Neural cell (in vitro differentiated cells): Measurements from ENCODE around the gene SEC24C. TPM values are rescaled to one million over a fixed set of nuclear protein-coding genes. Genes with fewer than 3 reads are reported as not detected.

Experiments
- H2AFZ ChIP-seq: fragments of 200-600, 300-800 bp; sonication (generic), shearing (Covaris generic); 2 replicates; pipeline ENCODE4 v1.6.0; 2014; ENCODE audit warnings: low read depth, mild to moderate bottlenecking, antibody characterized with exemption, low read length, moderate library complexity
- H3F3A ChIP-seq: fragments of 200-600 bp; shearing (Covaris generic); 2 replicates; pipeline ENCODE4 v1.6.1; 2016; ENCODE audit warnings: mild to moderate bottlenecking, moderate library complexity, mixed read lengths, antibody characterized with exemption, low read length; ENCODE audit not compliant: insufficient read depth, poor library complexity, severe bottlenecking
- H3K27ac ChIP-seq: fragments of 200-600, 300-800 bp; sonication (generic), shearing (Covaris generic); 2 replicates; pipeline ENCODE4 v1.5.1; 2014; ENCODE audit warnings: mild to moderate bottlenecking, low read length, moderate library complexity
- H3K27me3 ChIP-seq: fragments of 300-800, 200-600 bp; sonication (generic), shearing (Covaris generic); 2 replicates; pipeline ENCODE4 v1.6.0; 2014; ENCODE audit warnings: mild to moderate bottlenecking, low read depth, low read length, moderate library complexity; ENCODE audit not compliant: insufficient read depth
- H3K36me3 ChIP-seq: fragments of 300-800, 200-600 bp; sonication (generic), shearing (Covaris generic); 2 replicates; pipeline ENCODE4 v1.5.1; 2014; ENCODE audit warnings: mild to moderate bottlenecking, antibody characterized with exemption, low read length, moderate library complexity; ENCODE audit not compliant: insufficient read depth
- H3K4me2 ChIP-seq: fragments of 300-800, 200-600 bp; sonication (generic), shearing (Covaris generic); 2 replicates; pipeline ENCODE4 v1.6.0; 2014; ENCODE audit warnings: mild to moderate bottlenecking, low read length
- H3K4me3 ChIP-seq: fragments of 300-800, 200-600 bp; sonication (generic), shearing (Covaris generic); 2 replicates; pipeline ENCODE4 v1.5.1; 2014; ENCODE audit warnings: mild to moderate bottlenecking, low read length, moderate library complexity
- H3K79me2 ChIP-seq: fragments of 200-600 bp; shearing (Covaris generic); replicated peaks from 2 replicates; pipeline ENCODE4 v1.6.0; 2014; ENCODE audit warnings: mild to moderate bottlenecking, low read length, moderate library complexity; ENCODE audit not compliant: insufficient read depth
- H3K9ac ChIP-seq: fragments of 300-800, 200-600 bp; sonication (generic), shearing (Covaris generic); 2 replicates; pipeline ENCODE4 v1.6.1; 2016; ENCODE audit warnings: mild to moderate bottlenecking, low read length, mixed read lengths
- H3K9me2 ChIP-seq: fragments of 200-600 bp; shearing (Covaris generic); 2 replicates; pipeline ENCODE4 v1.6.1; 2016; ENCODE audit warnings: mild to moderate bottlenecking, low read length, mixed read lengths; ENCODE audit not compliant: insufficient read depth
- H3K9me3 ChIP-seq: fragments of 200-600, 300-800 bp; sonication (generic), shearing (Covaris generic); 2 replicates; pipeline ENCODE4 v1.6.1; 2016; ENCODE audit warnings: mild to moderate bottlenecking, mixed run types, low read length, moderate library complexity, mixed read lengths
- H4K20me1 ChIP-seq: fragments of 200-600 bp; shearing (Covaris generic); 2 replicates; pipeline ENCODE4 v1.6.1; 2016; ENCODE audit warnings: mild to moderate bottlenecking, mixed run types; ENCODE audit not compliant: insufficient read depth
- EP300 ChIP-seq: fragments of 450-650 bp; conservative IDR thresholded peaks from 2 replicates; pipeline ENCODE4 v1.6.1; 2014; ENCODE audit warnings: antibody characterized with exemption, mild to moderate bottlenecking, moderate library complexity; ENCODE audit not compliant: poor library complexity, severe bottlenecking
- EZH2 ChIP-seq: fragments of 200-600, 300-800 bp; shearing (Covaris generic), sonication (generic); IDR thresholded peaks from 2 replicates; pipeline ENCODE4 v1.6.1; 2014; ENCODE audit warnings: antibody characterized with exemption, low read length, borderline replicate concordance, mild to moderate bottlenecking; ENCODE audit not compliant: insufficient read depth, poor library complexity, severe bottlenecking
- MXI1 ChIP-seq: fragments of 450-650 bp; conservative IDR thresholded peaks from 2 replicates; pipeline ENCODE4 v1.6.1; 2014; ENCODE audit warnings: antibody characterized with exemption, mild to moderate bottlenecking; ENCODE audit not compliant: poor library complexity, severe bottlenecking
- POLR2AphosphoS5 ChIP-seq: IDR thresholded peaks from 2 replicates; pipeline ENCODE4 v1.6.1; 2012
- RAD21 ChIP-seq: fragments of 450-650 bp; conservative IDR thresholded peaks from 2 replicates; pipeline ENCODE4 v1.6.1; 2014; ENCODE audit warnings: antibody characterized with exemption, mild to moderate bottlenecking, moderate library complexity
- REST ChIP-seq: IDR thresholded peaks from 2 replicates; pipeline ENCODE4 v1.6.1; 2012; ENCODE audit warnings: borderline replicate concordance
- SMC3 ChIP-seq: fragments of 450-650 bp; conservative IDR thresholded peaks from 2 replicates; pipeline ENCODE4 v1.6.1; 2014; ENCODE audit warnings: antibody characterized with exemption, mild to moderate bottlenecking, moderate library complexity; ENCODE audit not compliant: poor library complexity
- TAF1 ChIP-seq: IDR thresholded peaks from 2 replicates; pipeline ENCODE4 v1.6.1; 2012; ENCODE audit warnings: low read depth
- polyA plus RNA-seq: library from polyadenylated mRNA; depleted of rRNA; stranded (reverse); fragments of >200 nt; gene quantifications from 2 replicates; pipeline ENCODE4 v1.2.3, GENCODE V29; 2014
- TF ChIP-seq, protein P1 (sequence below): fragments of 450-650 bp; IDR thresholded peaks from 2 replicates; pipeline ENCODE4 v1.5.1; 2014; ENCODE audit warnings: antibody characterized with exemption, mild to moderate bottlenecking, moderate library complexity; ENCODE audit not compliant: poor library complexity, severe bottlenecking

Gene SEC24C
- polyA plus RNA-seq, 1 donor from 2014 or later, result 43.0 TPM

DNA sequence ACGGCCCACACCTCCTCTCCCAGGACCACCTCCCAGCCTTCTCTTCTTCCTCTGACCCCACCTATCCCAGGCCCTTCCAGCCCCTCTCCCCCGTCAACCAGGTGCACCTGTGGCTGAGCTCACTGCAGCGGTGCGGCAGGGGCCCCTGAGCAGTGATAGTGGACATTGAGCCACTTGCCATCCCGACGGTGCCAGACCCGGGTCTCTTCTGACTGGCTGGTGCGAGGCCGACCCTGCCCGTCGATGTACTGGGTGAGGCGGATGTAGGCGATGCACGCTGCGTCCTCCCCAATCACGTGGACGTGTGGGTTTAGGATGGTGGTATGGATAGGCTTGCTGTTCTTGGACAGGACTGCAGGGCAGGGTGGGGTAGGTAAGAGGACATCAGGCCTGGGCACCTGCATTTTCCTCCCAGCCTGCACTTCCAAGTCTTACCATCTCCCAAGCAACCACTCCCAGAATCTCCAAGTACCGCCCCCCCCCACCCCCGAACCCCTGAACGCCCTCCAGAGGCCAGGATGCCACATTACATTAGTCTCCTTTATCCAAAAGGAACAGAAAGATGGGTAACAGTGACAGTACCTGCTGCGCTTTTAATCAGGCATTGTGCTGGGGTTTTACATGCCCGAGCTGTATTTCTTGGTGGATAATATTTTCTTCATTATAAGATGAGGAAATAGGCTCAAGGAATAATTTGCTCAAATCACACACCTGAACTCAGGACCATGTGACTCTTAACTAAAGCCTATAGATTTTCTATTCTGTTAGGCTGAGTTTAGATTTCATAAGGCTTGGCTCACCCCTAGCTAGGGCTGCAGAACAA is 70.9 kb downstream of the SEC24C start:
- Histone ChIP-seq H3K9ac (no peak overlapping the region), H4K20me1 (no peaks in the 10 kb centered on the region), H3K4me2 (no peak overlapping the region)

DNA sequence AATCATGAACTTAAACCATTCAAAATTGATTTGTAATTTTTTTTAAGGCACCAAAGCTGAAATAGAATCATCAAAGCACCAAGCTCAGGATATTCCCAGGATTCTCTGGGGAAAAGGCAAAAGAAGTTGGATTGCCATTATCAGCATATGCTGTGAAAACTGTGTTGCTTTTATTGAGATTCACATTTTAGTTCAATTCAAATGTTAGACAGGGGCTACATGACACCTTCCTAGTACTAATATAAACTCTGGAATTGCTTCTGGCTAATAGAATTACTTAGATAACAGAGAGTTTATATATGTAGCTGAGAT is 71.5 kb downstream of the SEC24C start:
- Histone ChIP-seq H3F3A (no peaks in the 10 kb centered on the region), H3K4me2 (no peak overlapping the region), H3K9me3 (no peaks in the 10 kb centered on the region), H3K79me2 (peaks cover 2% of the 10 kb centered on the region), H3K9ac (no peak overlapping the region), H3K36me3 (no peaks in the 10 kb centered on the region), H4K20me1 (no peaks in the 10 kb centered on the region), H2AFZ (no peak overlapping the region), H3K4me3 (no peak overlapping the region), H3K9me2 (no peaks in the 10 kb centered on the region), H3K27me3 (no peaks in the 10 kb centered on the region), H3K27ac (no peak overlapping the region)
- TF ChIP-seq EP300, result no peak
- no peak for TF ChIP-seq SMC3
- no peak for TF ChIP-seq POLR2AphosphoS5
- no peak for TF ChIP-seq RAD21
- no peak for TF ChIP-seq TAF1
- TF ChIP-seq, protein P1, sequence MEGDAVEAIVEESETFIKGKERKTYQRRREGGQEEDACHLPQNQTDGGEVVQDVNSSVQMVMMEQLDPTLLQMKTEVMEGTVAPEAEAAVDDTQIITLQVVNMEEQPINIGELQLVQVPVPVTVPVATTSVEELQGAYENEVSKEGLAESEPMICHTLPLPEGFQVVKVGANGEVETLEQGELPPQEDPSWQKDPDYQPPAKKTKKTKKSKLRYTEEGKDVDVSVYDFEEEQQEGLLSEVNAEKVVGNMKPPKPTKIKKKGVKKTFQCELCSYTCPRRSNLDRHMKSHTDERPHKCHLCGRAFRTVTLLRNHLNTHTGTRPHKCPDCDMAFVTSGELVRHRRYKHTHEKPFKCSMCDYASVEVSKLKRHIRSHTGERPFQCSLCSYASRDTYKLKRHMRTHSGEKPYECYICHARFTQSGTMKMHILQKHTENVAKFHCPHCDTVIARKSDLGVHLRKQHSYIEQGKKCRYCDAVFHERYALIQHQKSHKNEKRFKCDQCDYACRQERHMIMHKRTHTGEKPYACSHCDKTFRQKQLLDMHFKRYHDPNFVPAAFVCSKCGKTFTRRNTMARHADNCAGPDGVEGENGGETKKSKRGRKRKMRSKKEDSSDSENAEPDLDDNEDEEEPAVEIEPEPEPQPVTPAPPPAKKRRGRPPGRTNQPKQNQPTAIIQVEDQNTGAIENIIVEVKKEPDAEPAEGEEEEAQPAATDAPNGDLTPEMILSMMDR, result no peak
- TF ChIP-seq REST, result no peak

More for the DNA sequence above, 70.9 kb downstream of the SEC24C start:
- H3K9me3 ChIP-seq, result no peaks in the 10 kb centered on the region
- H3K9me2 ChIP-seq, result no peaks in the 10 kb centered on the region
- no peaks in the 10 kb centered on the region for H3K27me3 ChIP-seq
- no peak overlapping the region for H3K27ac ChIP-seq
- H3K79me2 ChIP-seq, result peaks cover 7% of the 10 kb centered on the region
- H3K36me3 ChIP-seq, result no peaks in the 10 kb centered on the region
- TF ChIP-seq EZH2, result no peak
- TF ChIP-seq RAD21, result no peak
- no peak for TF ChIP-seq EP300
- no peak for TF ChIP-seq TAF1
- TF ChIP-seq MXI1, result no peak
- TF ChIP-seq REST, result no peak
- TF ChIP-seq, protein P1, result no peak
- no peak for TF ChIP-seq SMC3
- no peak for TF ChIP-seq POLR2AphosphoS5
- no peaks in the 10 kb centered on the region for H3F3A ChIP-seq
- no peak overlapping the region for H3K4me3 ChIP-seq
- no peak overlapping the region for H2AFZ ChIP-seq
